Smooth muscle cell (in vitro differentiated cells): ENCODE data around the gene OR2S2. TPM values are rescaled to one million over a fixed set of nuclear protein-coding genes. Genes with fewer than 3 reads are reported as not detected.
A peak's percentile ranks its signal among the peaks of the same experiment; 100 is the strongest.

ENCODE experiments used
- DNase-seq: peaks from one replicate; lab custom pipeline; 2025; ENCODE audit not compliant: unreplicated experiment; lab: John Stamatoyannopoulos, UW
- H2AFZ ChIP-seq: fragments of 200-600 bp; sonication (generic); 2 replicates; pipeline ENCODE4 v1.6.0; 2016; ENCODE audit warnings: antibody characterized with exemption, low read depth, mild to moderate bottlenecking
- H3F3A ChIP-seq: fragments of 200-600 bp; sonication (generic); 2 replicates; pipeline ENCODE4 v1.6.0; 2017; ENCODE audit warnings: antibody characterized with exemption, low read depth
- H3K27ac ChIP-seq: fragments of 200-600 bp; sonication (generic); 2 replicates; pipeline ENCODE4 v1.5.1; 2016; ENCODE audit warnings: low read depth, mild to moderate bottlenecking
- H3K27me3 ChIP-seq: fragments of 200-600 bp; sonication (generic); 2 replicates; pipeline ENCODE4 v1.6.1; 2016; ENCODE audit warnings: low read depth, mild to moderate bottlenecking
- H3K36me3 ChIP-seq: fragments of 200-600 bp; sonication (generic); 2 replicates; pipeline ENCODE4 v1.5.1; 2016; ENCODE audit warnings: low read depth
- H3K4me1 ChIP-seq: fragments of 200-600 bp; sonication (generic); 2 replicates; pipeline ENCODE4 v1.5.1; 2016; ENCODE audit warnings: low read depth
- H3K4me2 ChIP-seq: fragments of 200-600 bp; sonication (generic); 2 replicates; pipeline ENCODE4 v1.6.0; 2016; ENCODE audit warnings: mild to moderate bottlenecking
- H3K4me3 ChIP-seq: fragments of 200-600 bp; sonication (generic); 2 replicates; pipeline ENCODE4 v1.5.1; 2016; ENCODE audit warnings: mild to moderate bottlenecking
- H3K79me2 ChIP-seq: fragments of 200-600 bp; sonication (generic); 2 replicates; pipeline ENCODE4 v1.6.0; 2016; ENCODE audit warnings: low read depth, mild to moderate bottlenecking
- H3K9ac ChIP-seq: fragments of 200-600 bp; sonication (generic); 2 replicates; pipeline ENCODE4 v1.6.0; 2016; ENCODE audit warnings: low read depth
- H3K9me3 ChIP-seq: fragments of 200-600 bp; sonication (generic); replicated peaks from 2 replicates; pipeline ENCODE4 v1.5.1; 2016; ENCODE audit warnings: low read depth
- H4K20me1 ChIP-seq: fragments of 200-600 bp; sonication (generic); 2 replicates; pipeline ENCODE4 v1.6.0; 2016; ENCODE audit warnings: low read depth
- WGBS: methylation state at CpG from one replicate; pipeline ENCODE4 v1.1.7; 2016; ENCODE audit warnings: low lambda C conversion rate; 5-methylcytosine and 5-hydroxymethylcytosine counted together
- polyA plus RNA-seq: library from polyadenylated mRNA; unstranded; fragments of >200 nt; fragmentation: Nextera tagmentation; extraction: Ambion mirVana; gene quantifications from 2 replicates; pipeline ENCODE4 v1.2.1, GENCODE V29; 2016
- total RNA-seq: library from RNA; depleted of rRNA; stranded (reverse); fragments of >200 nt; gene quantifications from 2 replicates; pipeline ENCODE4 v1.2.3, GENCODE V29; 2014
- TF ChIP-seq, protein P1 (sequence below): fragments of 200-600 bp; sonication (generic); IDR thresholded peaks from 2 replicates; pipeline ENCODE4 v1.5.1; 2017; ENCODE audit warnings: borderline replicate concordance, mild to moderate bottlenecking, antibody characterized with exemption; ENCODE audit not compliant: insufficient read depth, poor library complexity, severe bottlenecking

The OR2S2 gene
- total and polyA plus RNA-seq, 2 experiments from 2014 or later = 0.13 to 0.21 TPM

DNA sequence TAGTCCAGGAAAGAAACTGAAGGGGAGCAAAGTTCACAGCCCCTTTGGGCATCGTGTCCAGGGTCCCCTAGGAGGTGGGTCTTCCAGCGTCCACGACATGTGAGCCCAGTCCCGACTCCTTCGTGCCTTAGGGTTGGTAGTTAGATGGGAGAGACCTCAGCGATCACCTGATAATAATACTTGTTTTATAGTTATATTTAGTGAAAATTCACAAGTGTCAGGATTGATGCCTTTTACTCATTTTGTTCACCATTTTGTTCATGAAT is 28.6 kb downstream of the OR2S2 start:
- H3K9ac ChIP-seq = no peak overlapping the region
- H3K27me3 ChIP-seq = no peaks in the 10 kb centered on the region
- no peak overlapping the region for H2AFZ ChIP-seq
- H3K9me3 ChIP-seq = no peaks in the 10 kb centered on the region
- no peaks in the 10 kb centered on the region for H3K36me3 ChIP-seq
- WGBS = 93% methylated on average over 6 of the region's 6 CpGs
- H4K20me1 ChIP-seq = no peaks in the 10 kb centered on the region
- no peaks in the 10 kb centered on the region for H3K79me2 ChIP-seq
- TF ChIP-seq, protein P1, sequence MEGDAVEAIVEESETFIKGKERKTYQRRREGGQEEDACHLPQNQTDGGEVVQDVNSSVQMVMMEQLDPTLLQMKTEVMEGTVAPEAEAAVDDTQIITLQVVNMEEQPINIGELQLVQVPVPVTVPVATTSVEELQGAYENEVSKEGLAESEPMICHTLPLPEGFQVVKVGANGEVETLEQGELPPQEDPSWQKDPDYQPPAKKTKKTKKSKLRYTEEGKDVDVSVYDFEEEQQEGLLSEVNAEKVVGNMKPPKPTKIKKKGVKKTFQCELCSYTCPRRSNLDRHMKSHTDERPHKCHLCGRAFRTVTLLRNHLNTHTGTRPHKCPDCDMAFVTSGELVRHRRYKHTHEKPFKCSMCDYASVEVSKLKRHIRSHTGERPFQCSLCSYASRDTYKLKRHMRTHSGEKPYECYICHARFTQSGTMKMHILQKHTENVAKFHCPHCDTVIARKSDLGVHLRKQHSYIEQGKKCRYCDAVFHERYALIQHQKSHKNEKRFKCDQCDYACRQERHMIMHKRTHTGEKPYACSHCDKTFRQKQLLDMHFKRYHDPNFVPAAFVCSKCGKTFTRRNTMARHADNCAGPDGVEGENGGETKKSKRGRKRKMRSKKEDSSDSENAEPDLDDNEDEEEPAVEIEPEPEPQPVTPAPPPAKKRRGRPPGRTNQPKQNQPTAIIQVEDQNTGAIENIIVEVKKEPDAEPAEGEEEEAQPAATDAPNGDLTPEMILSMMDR = no peak
- no peak overlapping the region for H3K4me2 ChIP-seq
- H3K4me1 ChIP-seq = no peaks in the 10 kb centered on the region
- H3K27ac ChIP-seq = no peak overlapping the region
- H3F3A ChIP-seq = peaks cover 8% of the 10 kb centered on the region
- no peak overlapping the region for H3K4me3 ChIP-seq
- no peak for DNase-seq

DNA sequence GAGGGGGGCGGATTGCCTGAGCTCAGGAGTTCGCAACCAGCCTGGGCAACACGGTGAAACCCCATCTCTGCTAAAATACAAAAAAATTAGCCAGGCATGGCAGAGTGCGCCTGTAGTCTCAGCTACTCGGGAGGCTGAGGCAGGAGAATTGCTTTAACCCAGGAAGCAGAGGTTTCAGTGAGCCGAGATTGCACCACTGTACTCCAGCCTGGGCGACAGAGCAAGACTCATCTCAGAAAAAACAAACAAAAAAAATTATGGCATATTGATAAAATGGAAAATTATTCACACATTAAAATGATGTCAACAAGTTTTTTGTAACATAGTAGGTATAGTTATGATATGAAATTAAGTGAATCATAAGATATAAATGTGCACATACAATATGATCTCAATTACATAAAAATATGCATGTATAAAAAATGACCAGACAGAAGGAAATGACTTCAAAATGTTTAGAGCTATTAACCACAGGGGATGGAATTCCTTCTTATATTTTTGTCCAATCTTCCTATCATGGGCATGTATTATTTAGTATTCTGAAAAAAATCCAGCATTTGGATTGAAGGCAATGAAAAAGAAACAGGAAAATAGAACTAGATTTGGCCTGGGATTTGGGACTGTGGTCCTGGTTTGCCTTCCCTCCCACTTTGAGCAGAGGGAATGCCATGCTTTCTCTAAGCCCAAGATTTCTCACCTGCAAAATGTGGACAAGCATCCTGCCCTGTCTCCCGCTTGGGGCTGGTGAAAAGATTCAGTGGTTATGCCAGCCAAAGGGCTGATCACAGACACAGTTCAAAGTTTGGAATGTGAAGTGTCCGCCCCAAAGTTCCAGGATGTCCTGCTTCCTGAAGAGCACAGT is 29.1 kb downstream of the OR2S2 start:
- no peak for DNase-seq
- Histone ChIP-seq H4K20me1 (no peaks in the 10 kb centered on the region), H3K27ac (no peak overlapping the region)

DNA sequence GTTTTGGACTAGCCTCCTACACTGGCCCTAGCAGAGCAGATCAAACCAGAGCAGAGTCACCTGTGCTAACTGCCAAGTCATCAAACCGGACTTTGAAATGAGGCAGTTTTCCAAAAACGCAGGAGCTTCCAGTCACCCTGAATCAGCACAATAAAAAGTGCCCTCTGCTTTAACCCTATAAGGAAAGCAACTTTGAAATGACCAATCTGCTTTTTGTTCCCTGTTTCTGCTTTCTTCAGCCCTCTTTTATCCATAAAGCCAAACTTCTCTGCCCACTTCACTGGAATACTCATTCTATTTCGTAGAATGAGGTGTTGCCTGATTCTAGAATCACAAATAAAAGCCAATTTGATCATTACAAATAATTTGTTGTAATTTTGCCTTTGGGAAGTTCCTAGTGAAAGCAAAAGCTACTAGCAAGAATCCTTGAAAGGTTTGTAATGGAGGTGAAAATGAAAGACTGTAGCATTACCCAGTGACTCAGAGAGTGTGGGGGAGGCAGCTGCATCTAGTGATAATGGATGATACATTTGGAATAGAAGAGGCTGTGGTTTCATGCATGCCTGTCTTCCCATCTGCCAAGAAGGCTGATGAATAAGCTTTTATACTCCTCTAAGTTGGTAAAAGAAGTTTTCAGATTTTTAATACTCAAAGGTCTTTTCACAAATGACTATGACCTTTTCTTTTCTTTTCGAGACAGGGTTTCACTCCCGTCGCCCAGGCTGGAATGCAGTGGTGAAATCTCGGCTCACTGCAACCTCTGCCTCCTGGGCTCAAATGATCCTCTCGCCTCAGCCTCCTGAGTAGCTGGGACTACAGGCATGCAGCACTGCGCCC is 33.8 kb downstream of the OR2S2 start:
- peak overlapping the region; percentile 96 for H3K27ac ChIP-seq
- H3K9me3 ChIP-seq = no peaks in the 10 kb centered on the region
- H3K27me3 ChIP-seq = no peaks in the 10 kb centered on the region
- peak overlapping the region; percentile 78 for H3K4me2 ChIP-seq
- peaks cover 7% of the 10 kb centered on the region for H3K4me1 ChIP-seq
- peaks cover 17% of the 10 kb centered on the region for H3F3A ChIP-seq
- peak overlapping the region; percentile 48 for H2AFZ ChIP-seq
- DNase-seq = no peak
- no peaks in the 10 kb centered on the region for H3K79me2 ChIP-seq
- H4K20me1 ChIP-seq = no peaks in the 10 kb centered on the region
- no peaks in the 10 kb centered on the region for H3K36me3 ChIP-seq
- peak overlapping the region; percentile 57 for H3K9ac ChIP-seq
- WGBS = 29% methylated on average over 9 of the region's 9 CpGs
- no peak overlapping the region for H3K4me3 ChIP-seq
- TF ChIP-seq, protein P1 = no peak

More for the DNA sequence above, 29.1 kb downstream of the OR2S2 start:
- Histone ChIP-seq H3K27me3 (no peaks in the 10 kb centered on the region), H3K79me2 (no peaks in the 10 kb centered on the region), H3K36me3 (no peaks in the 10 kb centered on the region), H3K4me1 (peaks cover 3% of the 10 kb centered on the region), H3K4me3 (no peak overlapping the region), H2AFZ (no peak overlapping the region), H3F3A (peaks cover 9% of the 10 kb centered on the region), H3K4me2 (no peak overlapping the region), H3K9me3 (no peaks in the 10 kb centered on the region), H3K9ac (no peak overlapping the region)
- TF ChIP-seq, protein P1 = no peak
- 91% methylated on average over 9 of the region's 9 CpGs for WGBS
